ENCODE measurements around the gene C14orf180. TPM values are rescaled to one million over a fixed set of nuclear protein-coding genes. Genes with fewer than 3 reads are reported as not detected.

C14orf180 gene
- total RNA-seq, 1 experiment from 2014 or later, result not detected

DNA sequence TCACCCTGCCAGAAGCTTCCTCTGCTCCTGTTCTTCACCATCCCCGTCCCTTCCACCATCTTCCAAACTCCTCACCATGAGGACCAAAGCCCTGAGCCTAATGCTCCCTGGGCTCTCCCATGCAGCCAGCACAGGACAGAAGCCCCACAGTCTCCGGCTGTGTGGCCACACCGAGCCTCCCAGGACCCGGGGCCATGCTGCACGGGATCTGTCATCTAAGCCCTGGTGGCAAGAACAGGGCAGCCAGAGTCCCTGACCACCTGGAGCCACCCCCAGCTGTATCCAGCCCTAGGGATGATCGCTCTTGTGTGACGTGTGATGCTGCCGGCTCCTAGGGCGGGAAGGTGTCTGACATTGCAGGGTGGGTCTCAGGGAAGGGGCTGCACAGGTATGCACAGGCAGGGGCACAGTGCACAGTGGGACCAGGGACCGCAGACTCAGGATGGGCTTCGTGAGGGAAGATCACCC, 16.9 kb downstream of the C14orf180 start:
- no peak overlapping the region for H3K27ac ChIP-seq (ENCODE audit: insufficient read length, low read depth, low read length)
- WGBS (ENCODE audit: extremely low coverage, insufficient read length, low lambda C conversion rate), result no CpG with 5 or more reads among the region's 11 CpGs
- H2BK20ac ChIP-seq (ENCODE audit: low read depth, low read length, poor library complexity, severe bottlenecking), result no peak overlapping the region
- no peaks in the 10 kb centered on the region for H3K4me1 ChIP-seq (ENCODE audit: insufficient read depth, low read length)
- Mint-ChIP-seq H3K36me3 (ENCODE audit: insufficient read depth in 1 of 3, low read depth in 3 of 3) (no peaks in the 10 kb centered on the region), H3K9me3 (no peaks in the 10 kb centered on the region; a peak in 1 of 5 replicates), H3K27ac (peak overlapping the region in 2 of 3 experiments; percentile 84 to 92; a peak in 2 of 7 replicates), H3K4me1 (peaks cover 0 to 3% of the 10 kb centered on the region in 2 experiments; a peak in 1 of 4 replicates), H3K27me3 (ENCODE audit: low read depth) (peaks cover 9% of the 10 kb centered on the region), H3K4me3 (no peak overlapping the region)
- no peak overlapping the region for H3K14ac ChIP-seq (ENCODE audit: insufficient read depth, low read length)
- H3K79me1 ChIP-seq (ENCODE audit: insufficient read depth, low read depth, low read length, poor library complexity, severe bottlenecking), result no peaks in the 10 kb centered on the region
- no peak overlapping the region for H2BK120ac ChIP-seq (ENCODE audit: low read depth, low read length, poor library complexity, severe bottlenecking)
- no peaks in the 10 kb centered on the region for H4K20me1 ChIP-seq (ENCODE audit: control insufficient read depth, insufficient read depth, insufficient read length)
- no peak overlapping the region for H2AFZ ChIP-seq (ENCODE audit: low read length)
- H3K4me2 ChIP-seq (ENCODE audit: insufficient read depth, insufficient read length, low read length), result no peak overlapping the region
- no peak overlapping the region for H2AK5ac ChIP-seq (ENCODE audit: insufficient read length, low read length)
- no peak overlapping the region for H3K23ac ChIP-seq (ENCODE audit: insufficient read length, low read depth, low read length)
- H3K9ac ChIP-seq (ENCODE audit: extremely low read depth, insufficient read length, low read length), result no peak overlapping the region
- H3K4ac ChIP-seq (ENCODE audit: low read depth, low read length), result no peak overlapping the region
- no peak overlapping the region for H3K56ac ChIP-seq (ENCODE audit: insufficient read length, low read depth, low read length)
- H3T11ph ChIP-seq (ENCODE audit: low read length), result no peak overlapping the region
- H4K5ac ChIP-seq (ENCODE audit: insufficient read length, low read depth, low read length), result no peak overlapping the region
- TF ChIP-seq CTCF (conservative IDR thresholded peaks at IDR 0.05), result no peak
- no peaks in the 10 kb centered on the region for H3K23me2 ChIP-seq (ENCODE audit: insufficient read length, low read depth, low read length, poor library complexity, severe bottlenecking)
- H2BK5ac ChIP-seq (ENCODE audit: insufficient read length, low read length), result no peak overlapping the region
- H3K27me3 ChIP-seq (ENCODE audit: insufficient read depth, low read length), result no peaks in the 10 kb centered on the region
- DNase-seq, result no peak
- no peak overlapping the region for H4K8ac ChIP-seq (replicated peaks; ENCODE audit: insufficient read length, low read depth, low read length)
- H2BK15ac ChIP-seq (ENCODE audit: low read depth, low read length), result no peak overlapping the region
- H3K18ac ChIP-seq (ENCODE audit: insufficient read length, low read depth, low read length), result no peak overlapping the region
- no peaks in the 10 kb centered on the region for H3K9me3 ChIP-seq (ENCODE audit: control insufficient read depth, low read depth, low read length)
- H3K79me2 ChIP-seq (ENCODE audit: insufficient read depth, low read length), result no peaks in the 10 kb centered on the region
- H4K91ac ChIP-seq (ENCODE audit: insufficient read length, low read depth, low read length), result no peak overlapping the region
- H2BK12ac ChIP-seq (ENCODE audit: insufficient read length, low read depth, low read length), result no peak overlapping the region

Measured in H9 (cell line).